MV-4-11 (cell line): ENCODE results near the gene LSAMP.

ENCODE experiments used
- DNase-seq: peaks from one replicate; lab custom pipeline; 2025; lab: John Stamatoyannopoulos, UW

LSAMP gene

DNA sequence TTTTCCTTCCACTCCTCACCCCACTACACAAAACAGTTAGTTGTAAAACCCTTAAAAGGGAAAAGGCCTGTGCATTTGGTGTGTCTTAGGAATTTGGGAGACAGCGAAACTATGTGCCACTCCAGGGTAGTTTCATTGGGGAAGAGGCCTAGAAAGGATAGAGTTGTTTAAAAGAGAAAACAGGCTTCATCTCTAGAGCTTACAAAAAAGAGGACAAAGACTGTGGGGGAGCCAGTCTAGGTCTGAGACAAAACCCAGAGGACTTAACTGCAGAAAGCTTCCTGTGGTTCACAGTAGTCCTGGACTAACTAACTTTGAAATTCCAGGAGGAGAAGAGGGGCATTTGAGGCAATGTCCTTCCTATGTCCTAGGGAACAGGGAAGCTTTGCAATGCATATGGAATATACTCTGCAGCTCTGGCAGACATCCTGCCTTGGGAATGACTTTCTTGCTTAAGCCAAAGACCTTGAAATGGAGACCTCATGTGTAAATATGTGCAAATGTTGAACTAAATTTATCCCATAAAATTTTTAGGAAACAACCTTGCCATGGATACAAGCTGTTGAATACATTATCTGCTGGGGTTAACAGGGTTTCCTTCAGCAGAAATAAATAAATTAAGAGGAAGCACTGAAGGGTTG, 159.4 kb downstream of the LSAMP start:
- no peak for DNase-seq

- no peak for DNase-seq
Observed at GRCh38 chr3:116281313-116282143, 163.8 kb downstream of the LSAMP start.

GRCh38 chr3:116280130-116280740, 165.1 kb downstream of the LSAMP start:
- DNase-seq: no peak

GRCh38 chr3:116276675-116277074, 168.6 kb downstream of the LSAMP start:
- no peak for DNase-seq

GRCh38 chr3:116270056-116270455, 175.2 kb downstream of the LSAMP start:
- DNase-seq: no peak

- no peak for DNase-seq
Observed at GRCh38 chr3:116267116-116267515, 178.2 kb downstream of the LSAMP start.

GRCh38 chr3:116265976-116266584, 179.2 kb downstream of the LSAMP start:
- no peak for DNase-seq

DNA sequence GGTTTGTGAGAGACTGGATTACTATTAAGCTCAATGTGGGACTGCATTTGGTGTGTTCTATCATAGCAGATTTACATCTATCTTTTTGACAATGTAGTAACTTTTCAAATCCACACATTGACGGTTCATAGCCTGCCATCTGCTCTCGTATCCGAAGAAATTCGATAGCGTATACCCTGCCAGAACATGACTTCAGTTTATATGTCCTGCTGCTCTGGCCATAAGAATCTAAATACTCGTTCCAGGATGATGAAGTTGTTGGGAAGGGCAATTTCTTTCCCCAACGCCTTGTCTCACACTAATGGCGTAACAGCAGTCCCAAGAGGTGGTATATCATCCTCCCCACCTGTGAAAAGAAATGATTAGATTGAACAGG, 180.0 kb downstream of the LSAMP start:
- DNase-seq: no peak

DNA sequence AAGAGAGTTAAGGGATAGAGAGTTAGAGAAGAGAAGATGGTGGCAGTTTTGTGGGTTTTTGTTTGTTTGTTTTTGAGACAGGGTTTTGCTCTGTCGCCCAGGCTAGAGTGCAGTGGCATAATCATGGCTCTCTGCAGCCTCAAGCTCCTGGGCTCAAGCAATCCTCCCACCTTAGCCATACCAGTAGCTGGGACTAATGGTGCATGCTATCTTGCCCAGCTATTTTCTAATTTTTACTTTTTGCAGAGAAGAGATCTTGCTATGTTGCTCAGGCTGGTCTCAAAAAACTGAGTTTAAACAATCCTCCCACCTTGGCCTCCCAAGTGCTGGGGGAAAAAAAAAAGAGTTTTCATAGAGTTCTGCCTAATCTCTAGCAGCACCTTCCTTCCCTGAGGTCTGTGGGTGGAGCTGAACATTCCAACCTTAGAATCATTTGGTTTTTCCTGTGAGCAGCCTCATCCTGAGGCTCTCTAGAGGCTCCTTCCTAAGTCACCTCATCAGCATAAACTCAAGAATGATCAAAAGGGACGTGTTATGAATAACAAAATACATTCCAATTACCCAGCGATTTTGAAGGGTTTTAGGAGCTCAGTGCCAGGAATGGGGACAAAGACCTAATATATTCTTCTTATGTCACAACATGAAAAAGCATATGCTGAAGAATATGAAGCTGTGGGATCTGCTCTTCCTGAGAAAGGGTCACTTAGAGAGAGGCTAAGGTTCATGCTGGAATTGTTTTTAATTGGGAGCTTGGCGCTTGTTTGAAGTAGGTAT, 180.6 kb downstream of the LSAMP start:
- no peak for DNase-seq

DNA sequence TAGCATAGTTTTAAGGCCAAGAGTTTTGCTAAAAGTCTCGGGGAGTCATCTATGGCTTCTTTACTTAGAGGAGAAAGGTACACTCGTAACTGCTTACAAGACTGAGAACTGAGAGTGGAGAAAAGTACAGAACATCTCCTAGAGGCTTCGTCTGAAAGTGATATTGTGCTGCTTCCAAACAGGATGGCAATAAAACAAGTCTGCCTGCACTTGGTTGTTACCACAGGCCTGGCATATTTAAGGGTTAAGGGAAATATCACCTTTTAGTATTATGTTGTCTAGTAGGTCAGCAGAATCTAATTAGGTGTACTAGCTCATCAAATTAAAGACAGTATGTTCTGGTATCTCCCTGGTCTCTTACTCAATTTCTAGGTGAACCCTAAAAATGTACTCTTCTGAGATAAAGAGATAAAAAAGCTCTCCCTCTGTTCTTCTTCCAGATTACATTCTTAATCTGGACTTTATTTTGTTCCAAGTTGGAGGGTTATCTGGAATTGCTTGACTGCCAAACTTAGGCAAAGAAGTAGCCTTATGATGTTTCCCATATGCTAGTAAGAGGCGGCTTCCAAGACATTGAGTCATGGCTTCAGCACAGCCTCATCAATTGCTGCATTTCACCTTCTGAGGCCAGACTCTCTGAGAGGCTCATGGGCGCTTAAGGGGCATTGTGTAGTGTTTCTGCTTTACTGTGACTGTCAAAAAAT, 181.3 kb downstream of the LSAMP start:
- no peak for DNase-seq

DNA sequence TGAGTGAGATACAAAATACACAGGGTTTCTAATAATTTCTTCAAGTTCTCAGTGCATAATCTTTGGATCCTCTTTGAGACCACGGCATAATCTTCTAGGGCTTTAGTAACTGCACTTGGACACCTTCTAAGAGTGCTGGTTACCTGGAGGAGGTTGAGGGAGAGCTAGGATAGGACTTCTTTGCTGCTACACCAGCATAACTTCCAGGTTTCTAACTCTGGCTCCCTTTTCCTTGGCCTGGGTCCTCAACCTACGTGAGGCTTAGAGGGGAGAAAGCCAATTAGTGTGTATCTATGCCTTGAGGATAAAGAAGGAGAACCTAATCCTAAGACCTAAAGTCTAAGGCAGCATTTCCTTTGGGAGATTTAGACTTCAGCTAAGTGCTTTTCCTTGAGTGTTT, 184.8 kb downstream of the LSAMP start:
- no peak for DNase-seq

GRCh38 chr3:116259984-116260383, 185.3 kb downstream of the LSAMP start:
- DNase-seq: no peak

DNA sequence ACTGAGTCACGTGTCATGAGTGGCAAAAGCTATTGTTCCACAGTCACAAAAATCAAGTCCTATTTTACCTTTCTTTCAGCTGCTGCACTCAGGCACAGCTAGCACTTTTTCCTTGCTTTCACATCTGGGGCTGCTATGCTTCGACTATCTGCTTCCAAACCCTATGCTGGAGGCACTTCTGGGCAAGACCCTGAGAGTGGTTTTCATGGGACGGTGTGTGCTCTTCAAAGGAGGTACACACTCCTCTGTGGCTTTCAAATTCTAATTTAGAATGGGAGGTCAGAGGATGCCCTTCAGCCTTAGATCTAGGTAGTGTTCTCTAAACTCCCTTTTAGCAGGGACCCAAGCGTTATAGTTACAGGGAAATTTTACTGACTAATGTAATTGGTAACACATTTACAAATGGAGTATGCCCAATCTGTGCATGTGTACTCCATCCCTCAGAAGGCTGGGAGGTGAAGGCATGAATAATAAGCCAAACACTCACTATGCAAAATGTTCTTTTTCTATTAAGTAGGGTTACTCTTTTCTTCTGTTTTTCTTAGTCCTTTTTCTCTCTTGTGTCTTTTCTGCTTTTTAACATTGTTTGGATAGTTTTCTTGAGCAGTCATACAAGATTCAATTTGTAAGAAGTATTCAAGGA, 188.3 kb downstream of the LSAMP start:
- no peak for DNase-seq

GRCh38 chr3:116254541-116254940, 190.7 kb downstream of the LSAMP start:
- no peak for DNase-seq

GRCh38 chr3:116253511-116253910, 191.8 kb downstream of the LSAMP start:
- no peak for DNase-seq

GRCh38 chr3:116247605-116248004, 197.7 kb downstream of the LSAMP start:
- DNase-seq: no peak

DNA sequence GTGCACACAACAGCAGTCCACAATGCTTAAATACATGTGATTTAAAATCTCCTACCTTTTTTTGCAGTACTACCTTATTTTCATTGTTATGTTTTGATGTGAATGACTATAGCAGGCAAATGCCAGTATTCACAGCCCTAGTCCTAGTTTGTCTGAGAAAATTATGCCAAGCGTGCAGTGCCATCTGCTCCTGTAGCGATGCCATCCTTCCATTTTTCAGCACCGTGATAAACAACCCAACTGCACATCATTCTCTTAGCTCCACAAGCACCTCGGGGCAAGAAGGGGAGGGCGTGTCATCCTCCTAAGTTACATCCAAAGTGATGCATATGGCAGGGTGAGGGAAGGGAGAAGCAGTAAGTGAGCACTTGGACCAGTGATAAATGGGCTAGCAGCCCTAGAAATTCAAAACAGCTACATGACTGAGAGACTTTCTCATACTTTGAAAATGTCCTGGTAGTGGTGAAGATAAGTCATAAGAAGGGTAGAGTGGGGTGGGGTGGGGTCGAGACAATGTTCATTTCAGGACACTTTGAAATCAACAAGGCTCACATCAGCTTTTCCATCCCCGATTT, 198.8 kb downstream of the LSAMP start:
- no peak for DNase-seq

DNA sequence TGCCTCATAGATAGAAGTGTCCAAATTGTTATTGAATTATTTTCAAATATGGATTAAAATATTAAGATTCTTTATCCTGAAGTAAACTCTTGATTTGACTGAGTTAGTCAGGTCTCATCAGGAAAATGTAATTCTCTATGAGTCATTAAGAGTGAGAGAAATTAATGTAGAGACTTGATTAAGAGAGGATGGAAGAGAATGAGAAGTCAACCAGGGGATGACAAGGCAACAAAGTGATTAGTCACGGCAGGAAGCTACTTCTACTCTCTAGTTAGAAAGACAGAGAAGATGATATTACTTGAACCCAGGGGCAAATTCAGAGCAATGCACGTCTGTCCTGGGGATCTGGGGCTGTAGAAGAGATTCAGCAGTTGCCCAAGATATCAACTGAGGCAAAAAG, 202.5 kb downstream of the LSAMP start:
- DNase-seq: no peak

GRCh38 chr3:116241677-116242076, 203.6 kb downstream of the LSAMP start:
- no peak for DNase-seq

GRCh38 chr3:116240261-116240660, 205.0 kb downstream of the LSAMP start:
- DNase-seq: no peak
